MM.1S (cell line): Measurements from ENCODE around the gene FOXL1.

Source experiments
- DNase-seq: peaks from one replicate; pipeline ENCODE4 v3.0.0-alpha.2; 2015
- H2AFZ ChIP-seq: fragments of 300-600 bp; sonication (generic); 2 replicates; pipeline ENCODE4 v1.6.0; 2016; ENCODE audit warnings: antibody characterized with exemption, low read length
- H3F3A ChIP-seq: fragments of 300-600 bp; sonication (generic); 2 replicates; pipeline ENCODE4 v1.6.1; 2016; ENCODE audit warnings: mild to moderate bottlenecking, antibody characterized with exemption, low read length, moderate library complexity, mixed read lengths; ENCODE audit not compliant: insufficient read depth
- H3K27ac ChIP-seq: fragments of 300-600 bp; sonication (generic); 2 replicates; pipeline ENCODE4 v1.5.1; 2016; ENCODE audit warnings: mild to moderate bottlenecking, low read length
- H3K27me3 ChIP-seq: fragments of 300-600 bp; sonication (generic); replicated peaks from 2 replicates; pipeline ENCODE4 v1.6.0; 2016; ENCODE audit warnings: low read length; ENCODE audit not compliant: insufficient read depth
- H3K36me3 ChIP-seq: fragments of 300-600 bp; sonication (generic); replicated peaks from 2 replicates; pipeline ENCODE4 v1.6.1; 2016; ENCODE audit warnings: mild to moderate bottlenecking, low read length, mixed read lengths; ENCODE audit not compliant: insufficient read depth
- H3K4me1 ChIP-seq: fragments of 300-600 bp; sonication (generic); 2 replicates; pipeline ENCODE4 v1.6.1; 2016; ENCODE audit warnings: low read length, mixed read lengths
- H3K4me2 ChIP-seq: fragments of 300-600 bp; sonication (generic); 2 replicates; pipeline ENCODE4 v1.6.0; 2016; ENCODE audit warnings: low read depth, low read length
- H3K4me3 ChIP-seq: fragments of 300-600 bp; sonication (generic); 2 replicates; pipeline ENCODE4 v1.5.1; 2016; ENCODE audit warnings: low read length, mixed read lengths
- H3K79me2 ChIP-seq: fragments of 300-600 bp; sonication (generic); 2 replicates; pipeline ENCODE4 v1.6.1; 2016; ENCODE audit warnings: mixed run types, low read length, mixed read lengths
- H3K9ac ChIP-seq: fragments of 300-600 bp; sonication (generic); 2 replicates; pipeline ENCODE4 v1.6.1; 2016; ENCODE audit warnings: low read length, mixed read lengths
- H3K9me2 ChIP-seq: fragments of 300-600 bp; sonication (generic); replicated peaks from 2 replicates; pipeline ENCODE4 v1.6.1; 2016; ENCODE audit warnings: mild to moderate bottlenecking, low read length, mixed read lengths; ENCODE audit not compliant: insufficient read depth
- H3K9me3 ChIP-seq: fragments of 300-600 bp; sonication (generic); replicated peaks from 2 replicates; pipeline ENCODE4 v1.6.1; 2016; ENCODE audit warnings: mild to moderate bottlenecking, low read length, mixed read lengths; ENCODE audit not compliant: insufficient read depth
- H4K20me1 ChIP-seq: fragments of 300-600 bp; sonication (generic); 2 replicates; pipeline ENCODE4 v1.6.1; 2016; ENCODE audit warnings: mild to moderate bottlenecking, low read length, moderate library complexity, mixed read lengths; ENCODE audit not compliant: insufficient read depth
- EZH2 ChIP-seq: fragments of 300-600 bp; sonication (generic); optimal IDR thresholded peaks from 2 replicates; pipeline ENCODE3; 2017; ENCODE audit warnings: low read depth, mild to moderate bottlenecking, antibody characterized with exemption, low read length, mixed read lengths
- EZH2phosphoT487 ChIP-seq: fragments of 300-600 bp; sonication (generic); IDR thresholded peaks from 2 replicates; pipeline ENCODE4 v1.6.1; 2018; ENCODE audit warnings: antibody characterized with exemption, low read length
- TF ChIP-seq, protein P1 (sequence below): fragments of 300-600 bp; sonication (generic); IDR thresholded peaks from 2 replicates; pipeline ENCODE4 v1.5.1; 2016; ENCODE audit warnings: antibody characterized with exemption, low read length, mixed read lengths

FOXL1 gene

DNA sequence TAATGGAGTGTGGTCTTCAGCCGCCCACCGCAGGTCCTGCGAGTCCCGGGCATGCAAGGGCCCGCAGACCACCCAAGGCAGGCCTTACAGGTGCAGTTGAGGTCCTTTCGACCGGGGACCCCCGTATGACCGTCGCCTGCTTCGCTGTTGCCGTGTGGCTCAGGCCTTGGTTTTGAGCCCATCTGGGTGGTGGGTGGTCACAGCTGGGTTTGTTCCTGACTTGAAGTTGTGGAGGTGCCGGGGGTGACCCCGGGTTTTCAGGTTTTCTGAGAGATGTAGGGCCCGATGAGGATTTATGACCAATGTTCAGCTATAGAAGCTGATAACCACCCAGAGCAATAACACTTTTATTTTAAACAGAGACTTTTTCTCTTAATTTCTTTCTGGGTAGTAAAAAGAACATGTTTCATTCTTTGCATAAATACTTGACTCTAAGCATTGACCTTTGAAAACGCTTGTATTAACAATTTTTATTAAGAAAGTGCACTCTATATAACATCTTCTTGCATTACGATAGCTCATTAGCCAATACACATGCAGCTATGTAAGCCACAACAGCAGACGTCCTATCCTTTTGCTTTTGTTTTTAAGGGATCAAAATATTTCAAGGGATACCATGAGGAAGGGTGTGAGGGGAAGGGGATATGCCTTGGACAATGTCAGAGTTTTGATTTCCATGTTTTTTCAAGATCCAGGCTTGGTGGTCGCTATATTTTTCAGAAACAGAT lies 1.9 kb downstream of the FOXL1 start:
- H3K9ac ChIP-seq, result no peak overlapping the region
- H3K4me1 ChIP-seq, result no peaks in the 10 kb centered on the region
- H3K27ac ChIP-seq, result no peak overlapping the region
- DNase-seq, result no peak
- H3K27me3 ChIP-seq, result peaks cover 65% of the 10 kb centered on the region
- TF ChIP-seq EZH2 (no peak), EZH2phosphoT487 (no peak)
- TF ChIP-seq, protein P1, sequence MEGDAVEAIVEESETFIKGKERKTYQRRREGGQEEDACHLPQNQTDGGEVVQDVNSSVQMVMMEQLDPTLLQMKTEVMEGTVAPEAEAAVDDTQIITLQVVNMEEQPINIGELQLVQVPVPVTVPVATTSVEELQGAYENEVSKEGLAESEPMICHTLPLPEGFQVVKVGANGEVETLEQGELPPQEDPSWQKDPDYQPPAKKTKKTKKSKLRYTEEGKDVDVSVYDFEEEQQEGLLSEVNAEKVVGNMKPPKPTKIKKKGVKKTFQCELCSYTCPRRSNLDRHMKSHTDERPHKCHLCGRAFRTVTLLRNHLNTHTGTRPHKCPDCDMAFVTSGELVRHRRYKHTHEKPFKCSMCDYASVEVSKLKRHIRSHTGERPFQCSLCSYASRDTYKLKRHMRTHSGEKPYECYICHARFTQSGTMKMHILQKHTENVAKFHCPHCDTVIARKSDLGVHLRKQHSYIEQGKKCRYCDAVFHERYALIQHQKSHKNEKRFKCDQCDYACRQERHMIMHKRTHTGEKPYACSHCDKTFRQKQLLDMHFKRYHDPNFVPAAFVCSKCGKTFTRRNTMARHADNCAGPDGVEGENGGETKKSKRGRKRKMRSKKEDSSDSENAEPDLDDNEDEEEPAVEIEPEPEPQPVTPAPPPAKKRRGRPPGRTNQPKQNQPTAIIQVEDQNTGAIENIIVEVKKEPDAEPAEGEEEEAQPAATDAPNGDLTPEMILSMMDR, result no peak
- no peaks in the 10 kb centered on the region for H4K20me1 ChIP-seq
- H3K9me2 ChIP-seq, result no peaks in the 10 kb centered on the region
- H2AFZ ChIP-seq, result no peak overlapping the region
- no peak overlapping the region for H3K4me3 ChIP-seq
- H3K36me3 ChIP-seq, result no peaks in the 10 kb centered on the region
- H3K9me3 ChIP-seq, result no peaks in the 10 kb centered on the region
- no peak overlapping the region for H3K4me2 ChIP-seq
- H3F3A ChIP-seq, result no peaks in the 10 kb centered on the region
- no peaks in the 10 kb centered on the region for H3K79me2 ChIP-seq

GRCh38 chr16:86580791-86581170 lies 2.4 kb downstream of the FOXL1 start:
- H4K20me1 ChIP-seq, result no peaks in the 10 kb centered on the region
- TF ChIP-seq EZH2phosphoT487, result no peak
- TF ChIP-seq EZH2, result no peak
- TF ChIP-seq, protein P1, result no peak
- no peaks in the 10 kb centered on the region for H3F3A ChIP-seq
- no peak overlapping the region for H3K4me2 ChIP-seq
- no peak overlapping the region for H2AFZ ChIP-seq
- no peak for DNase-seq
- peaks cover 63% of the 10 kb centered on the region for H3K27me3 ChIP-seq
- no peak overlapping the region for H3K9ac ChIP-seq
- no peaks in the 10 kb centered on the region for H3K9me2 ChIP-seq
- no peaks in the 10 kb centered on the region for H3K9me3 ChIP-seq
- no peak overlapping the region for H3K27ac ChIP-seq
- H3K79me2 ChIP-seq, result no peaks in the 10 kb centered on the region
- H3K36me3 ChIP-seq, result no peaks in the 10 kb centered on the region
- H3K4me1 ChIP-seq, result no peaks in the 10 kb centered on the region
- H3K4me3 ChIP-seq, result no peak overlapping the region

DNA sequence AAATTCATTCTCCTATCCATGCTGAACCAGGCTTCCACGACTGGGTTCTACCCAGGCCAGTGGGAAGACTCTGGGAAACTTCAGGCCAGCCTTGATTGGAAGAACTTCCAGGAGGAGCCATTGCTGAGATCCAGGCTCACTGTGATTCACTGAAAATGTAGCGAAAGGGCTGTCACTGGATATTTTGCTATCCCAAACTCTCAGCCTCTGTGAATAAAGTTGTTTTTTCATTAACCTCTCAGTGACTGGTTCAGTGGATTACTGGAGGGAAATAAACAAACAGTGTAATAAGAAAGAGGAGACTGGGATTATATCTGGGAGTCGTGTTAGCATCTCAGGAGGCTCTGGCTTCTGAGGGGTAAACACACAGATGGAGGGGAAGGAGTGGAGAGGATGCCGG lies 3.1 kb downstream of the FOXL1 start:
- Histone ChIP-seq H3K79me2 (no peaks in the 10 kb centered on the region), H3K9me2 (no peaks in the 10 kb centered on the region), H3K36me3 (no peaks in the 10 kb centered on the region), H3K27me3 (peaks cover 63% of the 10 kb centered on the region), H3K4me2 (no peak overlapping the region), H3K9ac (no peak overlapping the region), H4K20me1 (no peaks in the 10 kb centered on the region), H3K27ac (no peak overlapping the region), H3K9me3 (no peaks in the 10 kb centered on the region), H3F3A (no peaks in the 10 kb centered on the region), H3K4me3 (no peak overlapping the region), H2AFZ (no peak overlapping the region), H3K4me1 (no peaks in the 10 kb centered on the region)
- TF ChIP-seq, protein P1, result no peak
- no peak for TF ChIP-seq EZH2
- no peak for TF ChIP-seq EZH2phosphoT487
- DNase-seq, result no peak
